GM23338 (cell line): ENCODE results near the gene PLA2G1B. TPM values are rescaled to one million over a fixed set of nuclear protein-coding genes. Genes with fewer than 3 reads are reported as not detected.
A peak's percentile ranks its signal among the peaks of the same experiment; 100 is the strongest.

ENCODE experiments used
- ATAC-seq: fragments of 200-7000 bp; cut with Tn5 transposase; 3 replicates; pipeline ENCODE4 v1.9.1; 2020
- DNase-seq: peaks from one replicate; pipeline ENCODE4 v3.0.0-alpha.2; 2015; ENCODE audit warnings: low spot score
- H2AFZ ChIP-seq: fragments of 200-600 bp; sonication (generic); 2 replicates; pipeline ENCODE4 v1.8.0; 2016; ENCODE audit warnings: antibody characterized with exemption, mild to moderate bottlenecking, moderate library complexity
- H3F3A ChIP-seq: fragments of 200-600 bp; sonication (generic); replicated peaks from 2 replicates; pipeline ENCODE4 v1.8.0; 2017; ENCODE audit warnings: antibody characterized with exemption, mixed run types, low read depth
- H3K27ac ChIP-seq: fragments of 200-600 bp; sonication (generic); 2 replicates; pipeline ENCODE4 v1.6.1; 2016; ENCODE audit warnings: low read depth
- H3K27me3 ChIP-seq: fragments of 200-600 bp; sonication (generic); 2 replicates; pipeline ENCODE4 v1.8.0; 2016; ENCODE audit warnings: mild to moderate bottlenecking, mixed run types, moderate library complexity; ENCODE audit not compliant: insufficient read depth
- H3K36me3 ChIP-seq: fragments of 200-600 bp; sonication (generic); 2 replicates; pipeline ENCODE4 v1.8.0; 2016; ENCODE audit warnings: mild to moderate bottlenecking; ENCODE audit not compliant: insufficient read depth
- H3K4me1 ChIP-seq: fragments of 200-600 bp; sonication (generic); 2 replicates; pipeline ENCODE4 v1.8.0; 2016; ENCODE audit warnings: mild to moderate bottlenecking, moderate library complexity; ENCODE audit not compliant: insufficient read depth
- H3K4me2 ChIP-seq: fragments of 200-600 bp; sonication (generic); 2 replicates; pipeline ENCODE4 v1.7.1; 2017; ENCODE audit warnings: mixed run types
- H3K4me3 ChIP-seq: fragments of 200-600 bp; sonication (generic); 2 replicates; pipeline ENCODE4 v1.6.1; 2016; ENCODE audit warnings: mixed run types
- H3K79me2 ChIP-seq: fragments of 200-600 bp; sonication (generic); replicated peaks from 2 replicates; pipeline ENCODE4 v1.8.0; 2017; ENCODE audit warnings: mild to moderate bottlenecking; ENCODE audit not compliant: insufficient read depth
- H3K9me2 ChIP-seq: fragments of 200-600 bp; sonication (generic); 2 replicates; pipeline ENCODE4 v1.8.0; 2017; ENCODE audit not compliant: insufficient read depth
- H4K20me1 ChIP-seq: fragments of 200-600 bp; sonication (generic); replicated peaks from 2 replicates; pipeline ENCODE4 v1.8.0; 2017; ENCODE audit warnings: mild to moderate bottlenecking; ENCODE audit not compliant: insufficient read depth
- H3K27ac Mint-ChIP-seq: 2 replicates; pipeline ENCODE4 v1.8.0; 2020; ENCODE audit warnings: inconsistent platforms, mild to moderate bottlenecking, moderate library complexity, mixed read lengths
- H3K27me3 Mint-ChIP-seq: 3 replicates; pipeline ENCODE4 v1.8.0; 2022; ENCODE audit warnings: low read depth, mild to moderate bottlenecking, moderate library complexity, mixed read lengths, inconsistent platforms; ENCODE audit not compliant: insufficient read depth, poor library complexity
- H3K36me3 Mint-ChIP-seq: 3 replicates; pipeline ENCODE4 v1.8.0; 2021; ENCODE audit warnings: low read depth, mild to moderate bottlenecking, inconsistent platforms, moderate library complexity, mixed read lengths
- H3K4me1 Mint-ChIP-seq: 3 replicates; pipeline ENCODE4 v1.8.0; 2020; ENCODE audit warnings: mild to moderate bottlenecking, inconsistent platforms, mixed read lengths
- H3K4me3 Mint-ChIP-seq: 3 replicates; pipeline ENCODE4 v1.8.0; 2021; ENCODE audit warnings: moderate library complexity, mild to moderate bottlenecking, inconsistent platforms, mixed read lengths
- H3K9me3 Mint-ChIP-seq: 3 replicates; pipeline ENCODE4 v1.8.0; 2020; ENCODE audit warnings: moderate library complexity, mild to moderate bottlenecking, inconsistent platforms, mixed read lengths
- CREB1 ChIP-seq: fragments of 250-450 bp; sonication (Bioruptor Pico); IDR thresholded peaks from 2 replicates; pipeline ENCODE4 v1.5.0; 2020; ENCODE audit warnings: low read depth, mild to moderate bottlenecking, moderate library complexity
- CTCF ChIP-seq, 2 experiments: fragments of 200-600 bp in 1 of 2; sonication (generic) in 1 of 2; conservative IDR thresholded peaks; 2 replicates each; pipeline versions ENCODE4 v1.5.1 to v1.6.1; 2016 to 2017; ENCODE audit warnings: antibody characterized with exemption in 2 of 2, low read depth in 2 of 2, mild to moderate bottlenecking in 2 of 2, moderate library complexity in 1 of 2
- ETS1 ChIP-seq: IDR thresholded peaks from 2 replicates; pipeline ENCODE4 v1.6.1; 2016; ENCODE audit warnings: antibody characterized with exemption
- EZH2 ChIP-seq: fragments of 200-600 bp; sonication (generic); IDR thresholded peaks from one replicate; pipeline ENCODE4 v1.8.0; 2017; ENCODE audit warnings: antibody characterized with exemption, mild to moderate bottlenecking, low read depth; ENCODE audit not compliant: unreplicated experiment
- EZH2phosphoT487 ChIP-seq: fragments of 200-600 bp; sonication (generic); IDR thresholded peaks from one replicate; pipeline ENCODE4 v1.8.1; 2018; ENCODE audit warnings: antibody characterized with exemption; ENCODE audit not compliant: unreplicated experiment
- NANOG ChIP-seq: IDR thresholded peaks from 2 replicates; pipeline ENCODE4 v1.6.1; 2016; ENCODE audit warnings: antibody characterized with exemption, borderline replicate concordance
- POLR2AphosphoS5 ChIP-seq: IDR thresholded peaks from 2 replicates; pipeline ENCODE4 v1.6.1; 2016; ENCODE audit warnings: antibody characterized with exemption, low read depth
- REST ChIP-seq: IDR thresholded peaks from one replicate; pipeline ENCODE4 v1.6.1; 2018; ENCODE audit warnings: antibody characterized with exemption; ENCODE audit not compliant: unreplicated experiment
- ZNF114 ChIP-seq: fragments of 250-450 bp; sonication (Bioruptor Pico); IDR thresholded peaks from 2 replicates; pipeline ENCODE4 v1.5.0; 2020; ENCODE audit warnings: mild to moderate bottlenecking, moderate library complexity
- ZNF331 ChIP-seq: fragments of 250-450 bp; sonication (Bioruptor Pico); IDR thresholded peaks from 2 replicates; pipeline ENCODE4 v1.5.0; 2020; ENCODE audit warnings: low read depth, mild to moderate bottlenecking, moderate library complexity
- polyA plus RNA-seq: library from polyadenylated mRNA; unstranded; fragments of >200 nt; fragmentation: Nextera tagmentation; extraction: Ambion mirVana; gene quantifications from 2 replicates; pipeline ENCODE4 v1.2.1, GENCODE V29; 2016
- total RNA-seq: library from RNA; depleted of rRNA; stranded (reverse); fragments of >200 nt; shearing (Covaris generic); gene quantifications from 2 replicates; pipeline ENCODE4 v1.2.3, GENCODE V29; 2014

PLA2G1B gene
- total and polyA plus RNA-seq, 2 experiments from 2014 or later = not detected

- peaks cover 14% of the 10 kb centered on the region for H3K36me3 ChIP-seq
- peaks cover 37% of the 10 kb centered on the region for H3K4me1 Mint-ChIP-seq
These were observed 29.0 kb upstream of the PLA2G1B start for GRCh38 chr12:120356567-120357030.

GRCh38 chr12:120353556-120354317 is 26.2 kb upstream of the PLA2G1B start:
- DNase-seq (no peak), ATAC-seq (no peak)
- Histone ChIP-seq H3K4me1 (peaks cover 5% of the 10 kb centered on the region; the same call in 1 of the 2 replicates), H3K4me3 (no peak overlapping the region), H3K9me2 (no peaks in the 10 kb centered on the region), H3F3A (peaks cover 25% of the 10 kb centered on the region), H3K79me2 (no peaks in the 10 kb centered on the region), H2AFZ (no peak overlapping the region), H4K20me1 (no peaks in the 10 kb centered on the region), H3K36me3 (peaks cover 14% of the 10 kb centered on the region), H3K27ac (no peak overlapping the region), H3K27me3 (no peaks in the 10 kb centered on the region), H3K4me2 (no peak overlapping the region)
- no peak overlapping the region for H3K27ac Mint-ChIP-seq
- H3K4me1 Mint-ChIP-seq = peaks cover 13% of the 10 kb centered on the region
- H3K9me3 Mint-ChIP-seq = peaks cover 3% of the 10 kb centered on the region; the same call in 1 of the 3 replicates
- peaks cover 79% of the 10 kb centered on the region for H3K36me3 Mint-ChIP-seq
- no peak overlapping the region for H3K4me3 Mint-ChIP-seq
- peaks cover 2% of the 10 kb centered on the region for H3K27me3 Mint-ChIP-seq
- TF ChIP-seq POLR2AphosphoS5 = no peak
- no peak for TF ChIP-seq ZNF331 (CRISPR knock-in tag)
- TF ChIP-seq CTCF (conservative IDR thresholded peaks at IDR 0.05; ENCODE audit: low read depth in 2 of 2) = no peak
- no peak for TF ChIP-seq CREB1 (CRISPR knock-in tag)
- no peak for TF ChIP-seq ETS1
- no peak for TF ChIP-seq EZH2
- no peak for TF ChIP-seq REST
- no peak for TF ChIP-seq EZH2phosphoT487
- no peak for TF ChIP-seq NANOG
- no peak for TF ChIP-seq ZNF114 (CRISPR knock-in tag)

More at GRCh38 chr12:120356567-120357030, 29.0 kb upstream of the PLA2G1B start:
- Histone ChIP-seq H3K4me3 (no peak overlapping the region), H3K79me2 (no peaks in the 10 kb centered on the region), H2AFZ (no peak overlapping the region), H3F3A (peaks cover 28% of the 10 kb centered on the region), H3K9me2 (no peaks in the 10 kb centered on the region), H3K27ac (no peak overlapping the region), H3K4me1 (peaks cover 27% of the 10 kb centered on the region), H3K27me3 (no peaks in the 10 kb centered on the region), H4K20me1 (no peaks in the 10 kb centered on the region), H3K4me2 (no peak overlapping the region)
- H3K9me3 Mint-ChIP-seq = peaks cover 3% of the 10 kb centered on the region; the same call in 1 of the 3 replicates
- peak; percentile 78 for DNase-seq
- no peak overlapping the region; the same call in 2 of the 3 replicates for H3K4me3 Mint-ChIP-seq
- TF ChIP-seq CREB1 (CRISPR knock-in tag) (0 out of 2 replicates have a peak, but pooled peaks have one; percentile 39), ZNF331 (CRISPR knock-in tag) (no peak), CTCF (conservative IDR thresholded peaks at IDR 0.05; ENCODE audit: low read depth in 2 of 2) (peak; percentile 88 to 97)
- ATAC-seq = peak; percentile 66
- peaks cover 3% of the 10 kb centered on the region for H3K27me3 Mint-ChIP-seq
- H3K27ac Mint-ChIP-seq = no peak overlapping the region
- peaks cover 83% of the 10 kb centered on the region for H3K36me3 Mint-ChIP-seq
